RWPE2 (cell line): ENCODE measurements around the gene OSBPL7.

ENCODE experiments used
- ATAC-seq: fragments of 200-7000 bp; cut with Tn5 transposase; 3 replicates; pipeline ENCODE4 v1.9.1; 2021; ENCODE audit warnings: low read depth
- DNase-seq: peaks from one replicate; pipeline ENCODE4 v3.0.0-alpha.2; 2020; ENCODE audit warnings: low spot score
- H3K27ac ChIP-seq: fragments of 450-650 bp; 2 replicates; pipeline ENCODE4 v1.5.1; 2017; ENCODE audit warnings: mild to moderate bottlenecking; ENCODE audit not compliant: poor library complexity, severe bottlenecking
- H3K27me3 ChIP-seq: fragments of 250-450 bp; sonication (Bioruptor Pico); 2 replicates; pipeline ENCODE4 v1.5.1; 2021; ENCODE audit warnings: mild to moderate bottlenecking, moderate library complexity; ENCODE audit not compliant: insufficient read depth, poor library complexity, severe bottlenecking
- H3K36me3 ChIP-seq: fragments of 250-450 bp; sonication (Bioruptor Pico); 2 replicates; pipeline ENCODE4 v1.5.1; 2020; ENCODE audit warnings: low read depth, mild to moderate bottlenecking, moderate library complexity
- H3K4me1 ChIP-seq: fragments of 250-450 bp; sonication (Bioruptor Pico); 2 replicates; pipeline ENCODE4 v1.5.1; 2021; ENCODE audit warnings: mild to moderate bottlenecking, moderate library complexity; ENCODE audit not compliant: insufficient read depth, poor library complexity, severe bottlenecking
- H3K4me3 ChIP-seq: fragments of 250-450 bp; sonication (Bioruptor Pico); 2 replicates; pipeline ENCODE4 v1.5.1; 2021; ENCODE audit warnings: mild to moderate bottlenecking, moderate library complexity; ENCODE audit not compliant: severe bottlenecking
- H3K9me3 ChIP-seq: fragments of 250-450 bp; sonication (Bioruptor Pico); 2 replicates; pipeline ENCODE4 v1.5.1; 2021; ENCODE audit warnings: mild to moderate bottlenecking, moderate library complexity; ENCODE audit not compliant: severe bottlenecking
- TF ChIP-seq, protein P1 (sequence below): fragments of 450-650 bp; IDR thresholded peaks from one replicate; pipeline ENCODE4 v1.5.1; 2017; ENCODE audit warnings: mild to moderate bottlenecking, moderate library complexity; ENCODE audit not compliant: poor library complexity, severe bottlenecking

OSBPL7 gene

DNA sequence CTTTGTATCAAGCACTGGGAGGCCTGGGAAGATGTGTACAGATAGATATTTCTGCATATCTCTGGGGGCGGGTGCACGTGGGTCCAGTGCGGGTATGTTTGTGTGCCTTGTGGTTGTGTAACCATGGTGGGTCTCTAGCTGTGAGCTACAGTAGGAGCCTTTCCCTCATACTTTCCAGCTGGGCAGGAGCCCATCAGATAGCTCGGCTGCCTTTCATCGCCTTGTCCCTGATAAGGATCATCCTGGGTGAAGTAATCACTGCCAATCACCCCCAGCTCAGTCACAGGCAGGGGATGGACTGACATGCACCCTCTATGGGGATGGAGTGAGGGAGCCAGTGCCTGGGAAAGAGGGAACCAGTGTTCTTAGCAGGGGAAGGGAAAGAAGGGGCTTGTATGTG is 22.6 kb upstream of the OSBPL7 start:
- no peaks in the 10 kb centered on the region for H3K9me3 ChIP-seq
- DNase-seq (no peak), ATAC-seq (no peak)
- H3K27ac ChIP-seq, result no peak overlapping the region
- H3K4me3 ChIP-seq, result no peak overlapping the region
- H3K36me3 ChIP-seq, result peaks cover 2% of the 10 kb centered on the region; the same call in 1 of the 2 replicates
- TF ChIP-seq, protein P1, sequence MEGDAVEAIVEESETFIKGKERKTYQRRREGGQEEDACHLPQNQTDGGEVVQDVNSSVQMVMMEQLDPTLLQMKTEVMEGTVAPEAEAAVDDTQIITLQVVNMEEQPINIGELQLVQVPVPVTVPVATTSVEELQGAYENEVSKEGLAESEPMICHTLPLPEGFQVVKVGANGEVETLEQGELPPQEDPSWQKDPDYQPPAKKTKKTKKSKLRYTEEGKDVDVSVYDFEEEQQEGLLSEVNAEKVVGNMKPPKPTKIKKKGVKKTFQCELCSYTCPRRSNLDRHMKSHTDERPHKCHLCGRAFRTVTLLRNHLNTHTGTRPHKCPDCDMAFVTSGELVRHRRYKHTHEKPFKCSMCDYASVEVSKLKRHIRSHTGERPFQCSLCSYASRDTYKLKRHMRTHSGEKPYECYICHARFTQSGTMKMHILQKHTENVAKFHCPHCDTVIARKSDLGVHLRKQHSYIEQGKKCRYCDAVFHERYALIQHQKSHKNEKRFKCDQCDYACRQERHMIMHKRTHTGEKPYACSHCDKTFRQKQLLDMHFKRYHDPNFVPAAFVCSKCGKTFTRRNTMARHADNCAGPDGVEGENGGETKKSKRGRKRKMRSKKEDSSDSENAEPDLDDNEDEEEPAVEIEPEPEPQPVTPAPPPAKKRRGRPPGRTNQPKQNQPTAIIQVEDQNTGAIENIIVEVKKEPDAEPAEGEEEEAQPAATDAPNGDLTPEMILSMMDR, result no peak
- peaks cover 5% of the 10 kb centered on the region for H3K4me1 ChIP-seq
- H3K27me3 ChIP-seq, result no peaks in the 10 kb centered on the region

DNA sequence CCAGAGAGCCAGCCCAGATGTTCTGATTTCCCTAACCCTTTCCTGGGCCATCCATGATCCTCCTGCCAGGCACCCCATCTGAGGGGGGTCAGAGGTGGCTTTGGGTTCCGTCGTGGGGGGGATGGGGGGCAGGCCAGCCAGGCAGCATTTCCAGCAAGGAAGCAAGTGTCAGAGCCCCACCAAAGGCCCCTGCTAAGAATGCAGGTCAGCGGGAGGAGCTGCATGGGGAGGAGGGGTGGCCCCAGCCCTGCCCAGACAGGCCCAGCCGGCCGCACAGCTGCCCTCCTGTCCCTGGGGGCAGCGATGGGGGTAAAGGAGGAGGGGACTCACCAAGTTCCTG is 21.8 kb upstream of the OSBPL7 start:
- Histone ChIP-seq H3K4me1 (peaks cover 4% of the 10 kb centered on the region), H3K36me3 (peaks cover 2% of the 10 kb centered on the region; the same call in 1 of the 2 replicates), H3K4me3 (no peak overlapping the region), H3K27me3 (no peaks in the 10 kb centered on the region), H3K27ac (no peak overlapping the region), H3K9me3 (no peaks in the 10 kb centered on the region)
- ATAC-seq (no peak), DNase-seq (no peak)
- TF ChIP-seq, protein P1, result peak; percentile 70

DNA sequence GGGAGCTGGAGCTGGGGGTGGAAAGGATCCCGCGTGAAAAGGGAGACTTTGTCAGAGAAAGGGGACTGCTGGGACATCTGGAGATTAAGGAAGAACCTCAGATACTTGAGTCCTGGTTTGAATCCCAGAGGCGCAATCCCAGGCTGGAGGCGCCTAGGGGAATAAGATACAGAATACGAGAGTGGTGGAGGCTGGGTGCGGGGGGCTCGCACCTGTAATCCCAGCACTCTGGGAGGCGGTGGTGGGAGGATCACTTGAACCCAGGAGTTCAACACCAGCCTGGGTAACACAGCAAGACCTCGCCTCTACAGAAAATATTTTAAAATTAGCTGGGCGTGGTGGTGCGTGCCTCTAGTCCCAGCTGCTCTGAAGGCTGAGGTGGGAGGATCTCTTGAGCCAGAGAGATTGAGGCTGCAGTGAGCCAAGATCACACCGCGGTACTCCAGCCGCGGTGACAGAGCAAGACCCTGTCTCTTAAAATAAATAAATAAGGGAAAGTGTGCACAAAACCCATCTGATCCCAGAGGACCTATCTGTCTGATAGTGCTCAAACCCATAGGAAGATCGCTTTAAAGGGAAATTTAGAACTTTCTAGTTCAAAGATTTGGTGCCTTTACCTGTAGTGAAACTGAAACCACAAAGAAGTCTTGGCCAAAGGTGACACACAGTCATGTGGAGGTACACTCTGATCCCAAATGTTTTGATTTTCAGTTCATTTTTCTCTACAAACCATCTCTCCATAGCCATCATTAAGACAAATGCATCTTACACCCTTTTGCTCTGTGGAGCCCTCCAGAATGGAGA is 20.1 kb upstream of the OSBPL7 start:
- peaks cover 4% of the 10 kb centered on the region for H3K4me1 ChIP-seq
- TF ChIP-seq, protein P1, result peak; percentile 88
- H3K27ac ChIP-seq, result peak overlapping the region; percentile 28
- ATAC-seq (no peak), DNase-seq (no peak)
- no peaks in the 10 kb centered on the region for H3K9me3 ChIP-seq
- H3K36me3 ChIP-seq, result 0 out of 2 replicates have a peak, but pooled peaks cover 3% of the 10 kb centered on the region
- peak overlapping the region; percentile 63 for H3K4me3 ChIP-seq
- H3K27me3 ChIP-seq, result no peaks in the 10 kb centered on the region

GRCh38 chr17:47840742-47841487 is 19.3 kb upstream of the OSBPL7 start, which contains the start of gene SCRN2:
Gene SCRN2, minus strand, starts transcription at chr17:47841273. Its CDS starts 430 bp downstream, at chr17:47840843.
- H3K27me3 ChIP-seq, result no peaks in the 10 kb centered on the region
- H3K36me3 ChIP-seq, result 0 out of 2 replicates have a peak, but pooled peaks cover 3% of the 10 kb centered on the region
- H3K4me3 ChIP-seq, result peak within 1 kb of the TSS; percentile 63
- TF ChIP-seq, protein P1, result peak; percentile 98
- DNase-seq (peak; percentile 83), ATAC-seq (peak; percentile 83)
- peak within 1 kb of the TSS; percentile 28 for H3K27ac ChIP-seq
- no peaks in the 10 kb centered on the region for H3K9me3 ChIP-seq
- peaks cover 4% of the 10 kb centered on the region for H3K4me1 ChIP-seq
